GM23338 (cell line): ENCODE data around the gene CHORDC1.

Experiments used
- CREB1 ChIP-seq: fragments of 250-450 bp; sonication (Bioruptor Pico); IDR thresholded peaks from 2 replicates; pipeline ENCODE4 v1.5.0; 2020; ENCODE audit warnings: low read depth, mild to moderate bottlenecking, moderate library complexity
- CTCF ChIP-seq, 2 experiments: fragments of 200-600 bp in 1 of 2; sonication (generic) in 1 of 2; conservative IDR thresholded peaks; 2 replicates each; pipeline versions ENCODE4 v1.5.1 to v1.6.1; 2016 to 2017; ENCODE audit warnings: antibody characterized with exemption in 2 of 2, low read depth in 2 of 2, mild to moderate bottlenecking in 2 of 2, moderate library complexity in 1 of 2
- EZH2 ChIP-seq: fragments of 200-600 bp; sonication (generic); IDR thresholded peaks from one replicate; pipeline ENCODE4 v1.8.0; 2017; ENCODE audit warnings: antibody characterized with exemption, mild to moderate bottlenecking, low read depth; ENCODE audit not compliant: unreplicated experiment
- EZH2phosphoT487 ChIP-seq: fragments of 200-600 bp; sonication (generic); IDR thresholded peaks from one replicate; pipeline ENCODE4 v1.8.1; 2018; ENCODE audit warnings: antibody characterized with exemption; ENCODE audit not compliant: unreplicated experiment
- JUNB ChIP-seq: IDR thresholded peaks from one replicate; pipeline ENCODE4 v1.6.1; 2016; ENCODE audit warnings: antibody characterized with exemption; ENCODE audit not compliant: unreplicated experiment
- POLR2AphosphoS5 ChIP-seq: IDR thresholded peaks from 2 replicates; pipeline ENCODE4 v1.6.1; 2016; ENCODE audit warnings: antibody characterized with exemption, low read depth
- REST ChIP-seq: IDR thresholded peaks from one replicate; pipeline ENCODE4 v1.6.1; 2018; ENCODE audit warnings: antibody characterized with exemption; ENCODE audit not compliant: unreplicated experiment
- ZNF331 ChIP-seq: fragments of 250-450 bp; sonication (Bioruptor Pico); IDR thresholded peaks from 2 replicates; pipeline ENCODE4 v1.5.0; 2020; ENCODE audit warnings: low read depth, mild to moderate bottlenecking, moderate library complexity

- TF ChIP-seq CTCF (conservative IDR thresholded peaks at IDR 0.05; ENCODE audit: low read depth in 2 of 2) = no peak
- TF ChIP-seq REST = no peak
- no peak for TF ChIP-seq CREB1
- TF ChIP-seq POLR2AphosphoS5 = no peak
- no peak for TF ChIP-seq EZH2
- no peak for TF ChIP-seq EZH2phosphoT487
- no peak for TF ChIP-seq ZNF331 (CRISPR knock-in tag)
- no peak for TF ChIP-seq JUNB
Measured at GRCh38 chr11:90241414-90241813, 18.6 kb upstream of the CHORDC1 start.
